Stimulated activated naive CD8-positive, alpha-beta T cell treated with anti-CD3 and anti-CD28 coated beads, Interleukin-15, Interleukin-2, amounts not matched to agents 100 U/mL and 50 U/mL, for 24 hours (primary cell): Measurements from ENCODE around the gene ZNF497.
"Not testable (repeated sequence)": the region's sequence is repeated elsewhere in the genome, so short reads cannot be mapped to it uniquely, and the experiment has no call there.

Source experiments
- ATAC-seq: fragments of 150-1000 bp; cut with Tn5 transposase; one replicate; pipeline ENCODE4 v1.10.0; 2021
- DNase-seq: peaks from one replicate; pipeline ENCODE4 v3.0.0; 2021

Gene ZNF497

DNA sequence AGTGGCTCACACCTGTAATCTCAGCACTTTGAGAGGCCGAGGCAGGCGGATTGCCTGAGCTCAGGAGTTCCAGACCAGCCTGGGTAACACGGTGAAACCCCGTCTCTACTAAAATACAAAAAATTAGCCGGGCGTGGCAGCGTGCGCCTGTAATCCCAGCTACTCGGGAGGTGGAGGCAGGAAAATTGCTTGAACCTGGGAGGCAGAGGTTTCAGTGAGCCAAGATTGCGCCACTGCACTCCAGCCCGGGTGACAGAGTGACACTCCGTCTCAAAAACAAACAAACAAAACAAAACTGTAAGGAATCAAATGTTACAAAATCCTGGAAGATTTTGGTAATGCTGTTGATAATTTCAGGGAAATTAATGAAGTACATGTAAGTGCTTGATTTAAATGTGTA is 14.5 kb downstream of the ZNF497 start:
- not testable (repeated sequence) for DNase-seq, ATAC-seq

DNA sequence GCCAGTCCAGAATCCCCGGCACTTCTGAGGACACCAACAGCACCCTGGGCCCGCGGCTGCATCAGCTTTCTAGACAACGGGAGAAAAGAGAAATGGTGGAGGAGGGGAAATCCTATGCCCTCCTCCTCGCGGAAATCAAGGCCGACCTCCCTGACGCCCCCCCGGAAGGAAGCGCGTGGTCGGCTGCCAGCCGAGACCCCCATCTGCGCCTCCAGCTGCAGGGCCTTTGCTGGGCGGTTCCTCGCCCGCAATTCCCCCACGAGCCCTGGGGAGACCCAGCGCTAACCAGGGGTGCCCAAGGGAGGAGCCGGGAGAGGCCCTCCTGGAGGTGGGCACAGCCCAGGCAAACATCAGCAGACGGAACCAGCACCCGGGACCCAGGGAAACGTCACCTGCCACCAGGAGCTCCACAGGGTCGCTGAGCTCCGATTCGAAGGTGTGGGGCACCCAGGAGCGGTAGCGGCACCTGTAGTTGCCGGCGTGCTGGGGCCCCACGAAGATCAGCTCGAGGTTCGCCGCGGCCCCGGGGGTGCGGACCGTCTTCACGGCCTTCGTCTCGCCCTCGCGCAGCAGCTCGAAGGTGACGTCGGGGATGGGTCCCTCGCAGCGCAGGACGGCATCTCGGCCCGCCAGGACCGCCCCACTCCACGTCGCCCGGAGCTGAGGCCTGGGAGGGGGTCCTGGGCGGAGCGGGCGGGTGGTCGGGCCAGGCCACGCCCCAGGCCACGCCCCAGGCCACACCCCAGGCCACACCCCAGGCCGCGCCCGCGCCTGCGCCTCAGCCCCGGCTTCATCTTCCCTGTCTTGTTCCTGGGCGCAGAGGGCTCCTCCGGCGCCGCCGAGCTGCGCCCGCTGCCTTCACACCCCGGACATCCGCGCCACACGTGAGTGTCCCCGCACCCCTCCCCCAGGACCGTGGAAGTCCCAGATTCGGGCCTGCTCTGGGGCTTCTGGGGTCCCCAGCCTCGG is 15.3 kb downstream of the ZNF497 start:
- ATAC-seq (peak; percentile 95), DNase-seq (peak; percentile 78)

DNA sequence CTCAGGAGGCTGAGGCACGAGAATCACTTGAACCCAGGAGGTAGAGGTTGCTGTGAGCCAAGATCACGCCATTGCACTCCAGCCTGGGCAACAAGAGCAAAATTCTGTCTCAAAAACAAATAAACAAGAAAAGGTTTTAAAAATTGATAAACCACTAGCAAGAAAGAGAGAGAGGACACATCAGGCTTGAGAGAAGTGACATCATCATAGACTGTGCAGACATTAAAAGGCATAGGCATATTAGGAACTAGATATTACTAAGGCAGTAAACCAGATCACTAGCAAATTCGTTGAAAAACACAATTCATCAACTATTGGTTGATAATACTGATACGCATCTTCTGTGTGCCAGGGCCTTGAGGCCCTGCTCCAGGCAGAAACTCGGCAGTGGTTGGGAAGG is 17.0 kb downstream of the ZNF497 start:
- no peak for ATAC-seq
- no peak for DNase-seq

DNA sequence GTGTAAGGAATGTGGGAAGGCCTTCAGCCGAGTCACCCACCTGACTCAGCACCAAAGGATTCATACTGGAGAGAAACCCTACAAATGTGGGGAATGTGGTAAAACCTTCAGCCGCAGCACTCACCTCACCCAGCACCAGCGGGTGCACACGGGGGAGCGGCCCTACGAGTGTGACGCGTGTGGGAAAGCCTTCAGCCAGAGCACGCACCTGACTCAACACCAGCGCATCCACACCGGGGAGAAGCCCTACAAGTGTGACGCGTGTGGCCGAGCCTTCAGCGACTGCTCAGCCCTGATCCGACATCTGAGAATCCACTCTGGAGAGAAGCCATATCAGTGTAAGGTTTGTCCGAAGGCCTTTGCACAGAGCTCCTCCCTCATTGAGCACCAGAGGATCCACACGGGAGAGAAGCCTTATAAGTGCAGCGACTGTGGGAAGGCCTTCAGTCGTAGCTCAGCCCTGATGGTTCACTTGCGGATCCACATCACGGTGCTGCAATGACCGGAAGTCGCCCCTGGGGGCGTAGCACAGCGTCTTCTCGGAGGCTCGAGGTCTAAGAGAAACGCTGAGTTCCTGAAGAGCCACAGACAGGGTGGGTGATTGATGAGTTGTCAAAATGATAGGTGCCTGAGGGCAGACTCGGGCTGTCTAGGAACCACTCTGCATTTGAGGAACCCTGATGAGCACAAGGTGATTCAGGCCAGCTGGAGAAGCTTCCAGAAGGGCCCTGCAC is 23.6 kb downstream of the ZNF497 start:
- no peak for DNase-seq
- ATAC-seq = no peak

DNA sequence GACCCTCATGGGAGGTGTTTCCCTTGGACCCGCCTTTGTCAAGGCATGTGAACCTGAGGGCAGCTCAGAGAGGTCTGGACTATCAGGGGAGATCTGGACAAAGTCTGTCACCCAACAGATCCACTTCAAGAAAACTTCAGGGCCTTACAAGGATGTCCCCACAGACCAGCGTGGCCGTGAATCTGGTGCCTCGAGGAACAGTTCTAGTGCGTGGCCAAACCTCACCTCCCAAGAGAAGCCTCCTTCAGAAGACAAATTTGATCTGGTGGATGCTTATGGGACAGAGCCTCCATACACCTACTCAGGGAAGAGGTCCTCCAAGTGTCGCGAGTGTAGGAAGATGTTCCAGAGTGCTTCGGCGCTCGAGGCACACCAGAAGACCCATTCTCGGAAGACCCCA is 24.2 kb downstream of the ZNF497 start:
- ATAC-seq = no peak
- DNase-seq = no peak

DNA sequence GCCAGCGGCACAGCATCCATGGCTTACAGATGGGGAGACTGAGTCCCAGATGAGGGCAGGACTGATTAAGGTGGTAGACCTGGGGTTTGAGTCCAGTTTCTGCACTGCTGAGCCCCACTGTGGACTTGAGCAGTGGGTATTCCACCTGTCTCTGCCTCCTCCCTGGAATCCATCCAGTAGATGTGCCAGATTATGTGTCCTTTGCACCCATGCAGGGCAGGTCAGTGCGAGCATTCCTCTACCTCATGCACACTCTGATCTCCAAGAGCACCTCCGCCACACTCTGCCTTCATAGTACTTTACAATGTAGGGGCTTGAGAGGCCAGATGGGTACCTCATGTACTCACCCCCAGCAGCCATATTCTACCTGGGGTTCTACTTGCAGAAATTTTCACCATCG is 25.7 kb downstream of the ZNF497 start:
- ATAC-seq = no peak

DNA sequence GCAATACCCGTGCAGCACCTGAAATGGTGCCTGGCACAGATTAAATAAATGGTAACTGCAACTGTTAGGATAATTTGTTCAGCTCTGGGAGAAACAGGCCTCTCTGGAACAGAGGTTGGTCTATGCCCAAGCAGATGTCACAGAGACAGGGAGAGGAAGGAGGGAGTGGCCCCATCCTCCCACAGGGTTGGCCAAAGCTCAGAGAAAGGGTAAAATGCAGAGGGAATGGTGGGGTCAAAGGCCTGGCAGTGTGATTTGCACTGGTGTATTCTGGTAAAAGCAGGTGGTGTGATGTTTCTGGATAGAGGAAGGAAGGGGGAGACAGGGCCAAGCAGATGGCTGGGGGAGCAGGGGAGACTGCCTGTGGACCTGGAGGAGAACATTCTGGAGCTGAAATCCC is 26.3 kb downstream of the ZNF497 start:
- ATAC-seq = no peak
- no peak for DNase-seq

More for the DNA sequence above, 25.7 kb downstream of the ZNF497 start:
- DNase-seq = no peak

DNA sequence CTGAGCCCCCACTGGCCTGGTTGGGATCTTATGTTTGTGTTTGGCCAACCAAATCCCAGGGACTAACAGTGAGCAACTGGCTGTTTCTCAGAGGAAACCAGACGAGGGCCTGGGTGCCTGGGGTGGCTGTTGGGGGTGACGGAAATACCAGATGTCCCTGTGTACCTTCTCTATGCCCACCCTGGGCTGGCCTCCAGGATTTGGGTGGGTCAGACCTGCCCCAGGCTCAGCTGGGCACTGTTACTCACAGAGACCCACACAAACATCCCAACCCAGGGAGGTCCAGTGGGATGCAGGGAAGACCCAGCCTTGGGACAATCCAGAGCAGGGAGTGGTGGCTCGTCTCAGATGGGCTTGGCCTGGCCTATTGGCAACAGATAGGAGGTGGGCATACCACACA is 26.9 kb downstream of the ZNF497 start:
- DNase-seq (no peak), ATAC-seq (no peak)

DNA sequence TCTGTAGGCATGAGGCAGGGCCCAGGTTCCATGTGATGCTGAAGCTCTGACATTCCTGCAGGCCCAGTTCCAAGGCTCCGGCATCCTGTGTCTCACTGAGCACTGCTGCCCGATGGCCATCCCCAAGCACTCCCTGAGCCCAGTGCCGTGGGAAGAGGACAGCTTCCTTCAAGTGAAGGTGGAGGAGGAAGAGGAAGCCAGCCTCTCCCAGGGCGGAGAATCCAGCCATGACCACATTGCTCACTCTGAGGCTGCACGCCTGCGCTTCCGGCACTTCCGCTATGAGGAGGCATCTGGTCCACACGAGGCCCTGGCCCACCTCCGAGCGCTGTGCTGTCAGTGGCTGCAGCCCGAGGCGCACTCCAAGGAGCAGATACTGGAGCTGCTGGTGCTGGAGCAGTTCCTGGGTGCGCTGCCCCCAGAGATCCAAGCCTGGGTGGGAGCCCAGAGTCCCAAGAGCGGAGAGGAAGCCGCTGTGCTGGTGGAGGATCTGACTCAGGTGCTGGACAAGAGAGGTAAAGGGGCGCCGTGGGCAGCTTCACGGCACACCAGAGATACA is 27.8 kb downstream of the ZNF497 start:
- no peak for ATAC-seq
- DNase-seq = no peak

DNA sequence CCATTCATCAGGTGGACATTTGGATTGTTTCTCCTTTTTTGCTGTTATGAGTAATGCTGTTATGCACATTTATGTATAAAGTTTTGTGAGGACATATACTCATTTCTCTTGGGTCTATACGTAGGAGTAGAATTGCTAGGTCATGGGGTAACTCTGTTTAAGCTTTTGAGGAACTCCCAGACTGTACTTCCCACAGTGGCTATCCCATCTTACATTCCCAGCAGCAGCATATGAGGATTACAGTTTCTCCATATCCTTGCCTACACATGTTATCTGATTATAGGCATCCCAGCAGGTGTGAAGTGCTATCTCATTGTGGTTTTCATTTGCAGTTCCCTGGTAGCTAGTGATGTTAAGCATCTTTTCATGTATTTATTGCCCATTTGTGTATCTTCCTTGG is 29.9 kb downstream of the ZNF497 start:
- no peak for DNase-seq

DNA sequence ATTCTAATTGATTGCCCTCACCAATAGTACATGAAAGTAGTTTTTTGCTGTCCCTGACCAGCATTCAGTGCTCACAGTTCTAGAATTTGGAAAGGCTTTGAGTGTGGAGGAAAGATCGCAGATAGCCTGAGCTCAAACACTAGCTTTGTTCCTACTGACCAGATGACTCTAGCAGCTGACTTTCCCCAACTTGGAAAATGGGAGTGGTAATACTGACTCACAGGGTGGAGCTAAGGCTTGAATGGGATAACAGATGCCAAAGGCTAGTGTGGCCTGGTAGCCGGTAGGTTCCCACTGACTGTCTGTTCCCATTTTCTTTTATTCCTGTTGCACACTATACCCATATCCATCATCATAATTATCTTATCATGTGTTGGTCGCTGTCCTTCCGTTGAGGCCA is 32.1 kb downstream of the ZNF497 start:
- ATAC-seq = no peak
- DNase-seq = no peak

More for the DNA sequence above, 29.9 kb downstream of the ZNF497 start:
- ATAC-seq = no peak

DNA sequence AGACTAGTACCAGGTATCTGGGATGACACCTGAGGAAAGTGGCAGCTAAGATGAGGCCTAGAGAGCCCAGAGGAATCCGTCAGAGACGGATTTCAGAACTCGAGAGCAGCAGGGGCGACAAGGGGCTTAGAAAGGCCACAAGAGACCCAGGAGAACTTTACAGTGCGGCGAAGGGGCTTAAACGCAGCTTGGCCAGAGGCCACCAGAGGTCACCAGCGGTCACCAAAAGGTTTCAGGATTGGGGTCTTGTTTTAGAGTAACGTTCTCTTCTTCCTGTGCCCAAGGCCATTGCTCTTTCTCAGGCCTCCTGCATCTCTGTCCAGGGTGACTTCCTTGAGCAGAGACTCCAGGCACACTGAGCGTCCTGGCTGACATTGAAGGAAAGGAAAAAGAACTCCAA is 33.6 kb downstream of the ZNF497 start:
- ATAC-seq (no peak), DNase-seq (peak; percentile 52)

DNA sequence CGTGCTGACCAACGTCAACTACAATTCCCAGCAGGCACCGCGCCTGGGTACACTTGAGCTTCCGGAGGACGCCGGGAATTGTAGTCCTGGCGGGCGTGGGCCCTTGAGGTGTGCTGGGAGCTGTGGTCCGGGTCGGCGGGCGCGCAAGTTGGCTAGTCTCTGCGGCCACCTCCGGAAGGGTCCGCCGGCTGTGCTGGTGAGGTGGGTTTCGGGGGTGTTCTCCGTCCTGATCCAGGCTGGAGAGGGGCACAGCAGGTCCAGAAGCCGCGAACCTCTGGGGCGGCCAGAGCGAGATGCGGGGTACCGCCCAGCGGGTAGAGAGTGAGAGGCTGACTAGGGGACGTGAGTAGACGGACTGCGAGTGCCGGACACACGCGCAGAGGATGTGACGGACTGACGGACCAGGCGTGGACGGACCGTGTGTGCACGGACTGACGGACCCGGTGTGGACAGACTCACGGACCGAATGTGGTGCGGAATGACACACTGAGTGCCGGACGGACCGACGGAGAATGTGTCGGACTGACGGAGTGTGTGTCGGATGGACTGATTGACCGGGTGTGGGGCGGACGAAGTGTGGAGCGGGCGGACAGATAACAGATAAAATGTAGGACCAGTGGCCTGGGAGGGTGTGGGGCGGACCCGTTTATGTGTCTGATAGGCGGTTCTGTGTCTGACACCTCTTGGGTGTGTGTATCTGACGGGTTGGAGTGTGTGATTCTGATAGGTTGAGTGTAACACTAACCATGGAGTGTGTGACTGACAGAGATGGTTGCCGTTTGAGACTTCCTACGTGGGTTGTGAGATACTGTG is 35.4 kb downstream of the ZNF497 start, which contains the start of gene ZSCAN22:
Gene ZSCAN22, plus strand, starts transcription at position 81 of the 813 bp plus-strand sequence. CDS start 7,809 bp downstream, outside the sequence.
- peak; percentile 94 for DNase-seq
- peak; percentile 96 for ATAC-seq

DNA sequence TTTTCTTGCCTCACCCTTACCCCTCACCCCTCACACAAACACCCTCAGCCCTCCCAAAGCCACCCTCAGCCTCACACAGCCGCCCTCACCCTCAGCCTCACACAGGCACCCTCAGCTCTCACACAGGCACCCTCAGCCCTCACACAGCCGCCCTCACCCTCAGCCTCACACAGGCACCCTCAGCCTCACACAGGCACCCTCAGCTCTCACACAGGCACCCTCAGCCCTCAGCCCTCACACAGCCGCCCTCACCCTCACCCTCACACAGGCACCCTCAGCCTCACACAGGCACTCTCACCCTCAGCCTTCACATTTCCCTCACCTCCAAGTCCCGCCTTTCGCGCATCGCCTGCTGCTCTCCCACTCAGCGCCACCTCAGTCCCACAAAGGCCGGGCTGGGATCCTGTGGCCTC is 36.0 kb downstream of the ZNF497 start:
- ATAC-seq (no peak), DNase-seq (no peak)

DNA sequence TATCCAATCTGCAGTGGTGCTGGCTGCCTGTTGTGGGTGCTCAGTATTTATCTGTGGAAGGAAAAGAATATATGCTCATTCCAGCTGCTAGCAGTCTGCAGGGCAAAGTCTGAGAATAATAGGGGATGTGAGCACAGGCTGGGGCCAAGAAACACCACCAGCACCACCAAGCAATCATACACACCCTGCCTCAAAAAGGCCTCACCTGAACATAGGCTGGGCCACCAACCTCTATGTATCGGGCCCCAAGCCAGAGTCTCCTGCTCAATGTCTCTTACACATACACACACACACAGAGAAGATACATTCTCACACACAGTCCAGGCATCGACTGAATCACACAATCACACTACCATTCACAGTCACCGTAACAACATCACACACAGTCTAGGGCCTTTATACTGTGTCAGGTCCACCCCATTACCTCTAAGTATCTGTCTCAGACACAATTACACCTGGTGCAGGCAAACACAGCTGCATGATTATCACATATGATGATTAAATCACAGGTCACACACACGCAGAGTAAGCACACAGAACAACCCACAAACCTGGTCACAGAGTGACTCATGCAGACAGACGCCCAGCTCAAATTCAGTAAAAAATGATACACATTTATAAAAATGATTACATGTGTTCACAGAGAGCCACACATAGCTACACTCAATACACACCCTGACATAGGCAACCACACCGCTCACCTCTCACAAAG is 37.1 kb downstream of the ZNF497 start:
- no peak for ATAC-seq
- DNase-seq = no peak

DNA sequence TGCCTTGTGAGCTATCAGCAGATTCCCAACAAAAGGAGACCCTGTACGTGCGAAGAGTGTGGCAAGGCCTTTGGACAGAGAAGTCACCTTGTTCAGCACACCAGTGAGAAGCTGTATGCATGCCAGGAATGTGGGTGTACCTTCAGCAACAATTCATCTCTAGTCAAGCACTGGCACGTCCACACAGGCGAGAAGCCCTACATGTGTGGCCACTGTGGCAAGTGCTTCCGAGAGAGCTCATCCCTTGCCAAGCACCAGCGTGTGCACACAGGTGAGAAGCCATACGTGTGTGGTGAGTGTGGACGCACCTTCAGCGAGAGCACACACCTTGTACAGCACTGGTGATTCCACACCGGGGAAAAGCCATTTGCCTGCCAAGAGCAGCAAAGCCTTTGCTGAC is 43.3 kb downstream of the ZNF497 start:
- DNase-seq = no peak
- no peak for ATAC-seq

DNA sequence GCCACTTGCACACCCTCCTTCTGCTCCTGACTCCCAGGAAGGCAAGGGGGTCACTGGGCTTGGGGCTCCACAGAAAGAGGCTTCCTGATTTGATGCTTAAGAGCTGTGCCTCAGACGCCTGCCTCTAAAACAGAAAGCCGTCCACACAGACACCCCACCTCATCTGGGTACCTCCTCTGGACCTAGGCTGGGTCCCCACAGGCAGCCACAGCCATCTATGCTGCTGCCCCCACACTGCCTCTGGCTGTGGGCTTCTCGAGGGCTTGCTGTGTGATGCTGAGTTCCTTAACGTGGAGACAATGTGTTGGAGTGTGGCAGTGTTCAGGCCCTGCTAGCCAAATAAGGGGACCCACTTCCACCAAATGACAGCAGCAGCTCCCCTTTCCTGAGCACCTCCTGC is 44.3 kb downstream of the ZNF497 start:
- ATAC-seq (no peak), DNase-seq (no peak)

DNA sequence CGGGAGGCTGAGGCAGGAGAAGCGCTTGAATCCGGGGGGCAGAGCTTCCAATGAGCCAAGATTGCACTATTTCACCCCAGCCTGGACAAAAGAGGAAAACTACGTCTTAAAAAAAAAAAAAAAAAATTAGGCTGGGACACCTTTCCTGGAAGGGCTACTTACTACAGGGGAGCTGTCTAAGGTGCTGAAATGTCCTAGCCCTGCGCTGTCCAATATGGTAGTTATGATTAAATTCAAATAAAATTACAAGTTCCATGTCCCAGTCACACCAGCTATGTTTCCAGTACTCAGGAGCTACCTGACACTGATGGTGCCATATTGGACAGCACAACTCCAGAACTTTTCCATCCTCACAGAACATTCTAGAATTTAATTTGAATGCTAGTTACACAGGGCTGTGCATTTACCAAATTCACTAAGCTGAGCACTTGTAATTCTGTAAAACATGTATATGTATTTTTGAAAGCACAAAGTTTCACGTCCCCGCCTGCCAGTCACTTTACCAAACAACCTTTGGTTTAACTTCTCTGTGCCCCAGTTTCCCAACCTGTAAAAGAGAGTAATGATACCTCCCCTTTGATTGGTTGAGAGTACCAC is 45.0 kb downstream of the ZNF497 start:
- DNase-seq = no peak
- ATAC-seq = no peak

DNA sequence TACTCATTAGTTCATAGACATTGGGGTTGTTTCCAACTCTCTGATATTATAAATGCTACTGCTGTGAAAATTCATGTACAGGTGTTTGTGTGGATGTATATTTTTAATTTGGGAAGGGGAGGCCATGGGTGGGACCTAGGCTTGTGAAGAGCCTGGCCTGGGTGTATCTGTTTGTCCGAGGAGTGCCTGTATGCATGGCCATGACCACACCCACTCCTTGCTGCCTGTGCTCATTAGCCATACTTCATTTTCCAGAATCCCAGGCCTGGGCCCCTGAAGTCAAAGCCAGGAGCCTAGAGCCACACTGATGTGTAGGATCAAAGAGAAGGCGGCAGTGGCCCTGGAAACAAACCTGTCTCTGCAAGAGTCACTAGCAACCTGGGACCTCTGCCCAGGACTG is 47.0 kb downstream of the ZNF497 start:
- no peak for ATAC-seq
- DNase-seq = no peak

DNA sequence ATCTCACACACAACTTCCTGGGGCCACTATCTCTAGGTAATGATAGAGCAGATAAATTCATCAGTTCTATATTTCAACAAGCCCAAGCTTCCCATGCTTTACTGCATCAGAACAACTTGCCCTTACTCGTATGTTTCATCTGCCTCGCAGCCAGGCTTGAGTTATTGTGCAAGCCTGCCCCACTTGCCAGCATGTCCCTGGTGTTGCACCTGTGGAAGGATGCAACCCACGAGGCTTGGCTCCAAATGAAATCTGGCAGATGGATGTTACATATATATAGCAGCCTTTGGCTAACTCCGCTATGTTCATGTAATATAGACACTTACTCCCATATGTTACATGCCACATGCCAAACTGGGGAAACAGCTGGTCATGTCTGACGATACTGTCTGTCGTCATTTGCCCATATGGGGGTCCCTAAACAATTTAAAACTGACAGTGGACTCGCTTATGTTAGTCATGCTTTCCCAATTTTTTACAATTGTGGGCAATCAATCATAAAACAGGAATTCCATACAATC is 51.1 kb downstream of the ZNF497 start:
- DNase-seq (no peak), ATAC-seq (no peak)

DNA sequence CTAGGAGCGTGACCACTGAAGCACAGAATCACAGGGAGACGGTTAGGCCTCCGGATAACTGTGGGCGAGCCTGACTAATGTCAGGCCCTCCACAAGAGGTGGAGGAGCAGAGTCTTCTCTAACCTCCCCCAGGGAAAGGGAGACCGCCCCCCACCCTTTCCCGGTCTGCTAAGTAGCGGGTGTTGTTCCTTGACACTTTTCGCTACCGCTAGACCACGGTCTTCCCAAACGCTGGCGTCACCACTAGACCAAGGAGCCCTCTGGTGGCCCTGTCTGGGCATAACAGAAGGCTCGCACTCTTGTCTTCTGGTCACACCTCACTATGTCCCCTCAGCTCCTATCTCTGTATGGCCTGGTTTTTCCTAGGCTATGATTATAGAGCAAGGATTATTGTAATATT is 51.9 kb downstream of the ZNF497 start:
- DNase-seq = peak; percentile 22

More for the DNA sequence above, 51.9 kb downstream of the ZNF497 start:
- ATAC-seq = not testable (repeated sequence)
